KMS-11 (cell line): ENCODE measurements around the gene KRT86.

ENCODE experiments used
- H2AFZ ChIP-seq: fragments of 200-600 bp; sonication (generic); 2 replicates; pipeline ENCODE4 v1.6.1; 2016; ENCODE audit warnings: antibody characterized with exemption, mixed run types, low read depth
- H3K27ac ChIP-seq: fragments of 200-600 bp; sonication (generic); 2 replicates; pipeline ENCODE4 v1.6.1; 2016; ENCODE audit warnings: mild to moderate bottlenecking, mixed run types
- H3K27me3 ChIP-seq: fragments of 200-600 bp; sonication (generic); 2 replicates; pipeline ENCODE4 v1.6.1; 2017; ENCODE audit warnings: mild to moderate bottlenecking, low read depth, mixed run types, moderate library complexity; ENCODE audit not compliant: insufficient read depth
- H3K36me3 ChIP-seq: fragments of 200-600 bp; sonication (generic); 2 replicates; pipeline ENCODE4 v1.6.1; 2017; ENCODE audit warnings: mild to moderate bottlenecking, mixed run types; ENCODE audit not compliant: insufficient read depth
- H3K4me1 ChIP-seq: fragments of 200-600 bp; sonication (generic); 2 replicates; pipeline ENCODE4 v1.6.1; 2016; ENCODE audit warnings: mild to moderate bottlenecking, low read depth, mixed run types; ENCODE audit not compliant: poor library complexity, severe bottlenecking
- H3K4me2 ChIP-seq: fragments of 200-600 bp; sonication (generic); 2 replicates; pipeline ENCODE4 v1.7.0; 2016; ENCODE audit warnings: mild to moderate bottlenecking, mixed run types
- H3K4me3 ChIP-seq: fragments of 200-600 bp; sonication (generic); IDR thresholded peaks from 2 replicates; pipeline ENCODE4 v1.6.1; 2017; ENCODE audit warnings: low read depth, low read length, mixed read lengths; ENCODE audit not compliant: insufficient read depth
- H3K79me2 ChIP-seq: fragments of 200-600 bp; sonication (generic); 2 replicates; pipeline ENCODE4 v1.6.1; 2016; ENCODE audit warnings: low read depth, mixed run types; ENCODE audit not compliant: insufficient read depth
- H3K9ac ChIP-seq: fragments of 200-600 bp; sonication (generic); 2 replicates; pipeline ENCODE4 v1.6.1; 2016; ENCODE audit warnings: mild to moderate bottlenecking, mixed run types
- H4K20me1 ChIP-seq: fragments of 200-600 bp; sonication (generic); 2 replicates; pipeline ENCODE4 v1.6.1; 2016; ENCODE audit warnings: mild to moderate bottlenecking, mixed run types; ENCODE audit not compliant: insufficient read depth
- TF ChIP-seq, protein P1 (sequence below): fragments of 200-600 bp; sonication (generic); conservative IDR thresholded peaks from 2 replicates; pipeline ENCODE4 v1.6.1; 2017; ENCODE audit warnings: low read depth, mild to moderate bottlenecking, antibody characterized with exemption, low read length, moderate library complexity, mixed read lengths

KRT86 gene

DNA sequence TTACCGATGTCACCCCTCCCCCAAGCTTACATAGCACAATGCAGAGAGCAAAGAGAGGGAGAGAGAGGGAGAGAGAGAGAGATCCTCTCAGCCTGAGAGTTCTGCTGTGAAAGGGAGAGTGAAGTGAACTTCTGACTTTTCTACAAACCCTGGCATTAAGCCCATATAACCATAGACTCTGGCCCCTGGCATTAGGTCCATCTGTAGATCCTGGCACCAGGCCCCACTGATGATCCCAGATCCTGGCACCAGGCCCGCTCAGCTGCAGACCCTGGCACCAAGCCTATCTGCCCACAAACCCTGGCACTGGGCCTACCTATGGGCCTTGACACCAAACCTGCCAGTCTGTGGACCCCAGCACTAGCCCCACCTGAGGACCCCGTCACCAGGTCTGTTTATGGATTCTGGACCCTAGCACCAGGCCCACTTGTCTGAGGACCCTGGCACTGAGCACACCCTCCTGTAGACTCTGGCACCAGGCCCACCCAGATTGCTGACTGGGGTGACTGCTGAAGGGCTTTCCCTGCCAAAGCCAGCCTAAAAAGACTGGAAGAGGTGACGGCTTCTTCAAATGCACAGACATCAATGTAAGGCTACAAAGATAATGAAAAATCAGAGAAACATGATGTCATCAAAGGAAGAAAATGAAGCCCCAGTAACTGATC lies 61.3 kb downstream of the KRT86 start:
- no peak overlapping the region for H3K9ac ChIP-seq
- H2AFZ ChIP-seq, result no peak overlapping the region
- H3K27me3 ChIP-seq, result no peaks in the 10 kb centered on the region
- no peak overlapping the region for H3K4me2 ChIP-seq
- H3K27ac ChIP-seq, result no peak overlapping the region
- H4K20me1 ChIP-seq, result no peaks in the 10 kb centered on the region
- H3K36me3 ChIP-seq, result no peaks in the 10 kb centered on the region
- no peaks in the 10 kb centered on the region for H3K4me1 ChIP-seq
- H3K4me3 ChIP-seq, result no peak overlapping the region
- no peaks in the 10 kb centered on the region for H3K79me2 ChIP-seq
- TF ChIP-seq, protein P1, sequence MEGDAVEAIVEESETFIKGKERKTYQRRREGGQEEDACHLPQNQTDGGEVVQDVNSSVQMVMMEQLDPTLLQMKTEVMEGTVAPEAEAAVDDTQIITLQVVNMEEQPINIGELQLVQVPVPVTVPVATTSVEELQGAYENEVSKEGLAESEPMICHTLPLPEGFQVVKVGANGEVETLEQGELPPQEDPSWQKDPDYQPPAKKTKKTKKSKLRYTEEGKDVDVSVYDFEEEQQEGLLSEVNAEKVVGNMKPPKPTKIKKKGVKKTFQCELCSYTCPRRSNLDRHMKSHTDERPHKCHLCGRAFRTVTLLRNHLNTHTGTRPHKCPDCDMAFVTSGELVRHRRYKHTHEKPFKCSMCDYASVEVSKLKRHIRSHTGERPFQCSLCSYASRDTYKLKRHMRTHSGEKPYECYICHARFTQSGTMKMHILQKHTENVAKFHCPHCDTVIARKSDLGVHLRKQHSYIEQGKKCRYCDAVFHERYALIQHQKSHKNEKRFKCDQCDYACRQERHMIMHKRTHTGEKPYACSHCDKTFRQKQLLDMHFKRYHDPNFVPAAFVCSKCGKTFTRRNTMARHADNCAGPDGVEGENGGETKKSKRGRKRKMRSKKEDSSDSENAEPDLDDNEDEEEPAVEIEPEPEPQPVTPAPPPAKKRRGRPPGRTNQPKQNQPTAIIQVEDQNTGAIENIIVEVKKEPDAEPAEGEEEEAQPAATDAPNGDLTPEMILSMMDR, result no peak

- Histone ChIP-seq H4K20me1 (no peaks in the 10 kb centered on the region), H3K27ac (no peak overlapping the region), H3K4me1 (no peaks in the 10 kb centered on the region), H2AFZ (no peak overlapping the region), H3K4me3 (no peak overlapping the region), H3K9ac (no peak overlapping the region), H3K36me3 (no peaks in the 10 kb centered on the region), H3K79me2 (no peaks in the 10 kb centered on the region), H3K27me3 (no peaks in the 10 kb centered on the region), H3K4me2 (no peak overlapping the region)
- TF ChIP-seq, protein P1, result no peak
Measured at GRCh38 chr12:52336641-52337040, 62.2 kb downstream of the KRT86 start.

GRCh38 chr12:52337054-52337453 lies 62.6 kb downstream of the KRT86 start:
- H2AFZ ChIP-seq, result no peak overlapping the region
- H3K27me3 ChIP-seq, result no peaks in the 10 kb centered on the region
- no peak overlapping the region for H3K27ac ChIP-seq
- no peaks in the 10 kb centered on the region for H3K79me2 ChIP-seq
- H3K4me3 ChIP-seq, result no peak overlapping the region
- no peak overlapping the region for H3K4me2 ChIP-seq
- H3K9ac ChIP-seq, result no peak overlapping the region
- H3K36me3 ChIP-seq, result no peaks in the 10 kb centered on the region
- H4K20me1 ChIP-seq, result no peaks in the 10 kb centered on the region
- TF ChIP-seq, protein P1, result no peak
- H3K4me1 ChIP-seq, result no peaks in the 10 kb centered on the region

GRCh38 chr12:52338241-52338960 lies 64.0 kb downstream of the KRT86 start:
- Histone ChIP-seq H4K20me1 (no peaks in the 10 kb centered on the region), H3K4me3 (no peak overlapping the region), H3K36me3 (no peaks in the 10 kb centered on the region), H3K79me2 (no peaks in the 10 kb centered on the region), H3K9ac (no peak overlapping the region), H3K4me1 (no peaks in the 10 kb centered on the region), H3K27me3 (no peaks in the 10 kb centered on the region), H2AFZ (no peak overlapping the region), H3K4me2 (no peak overlapping the region), H3K27ac (no peak overlapping the region)
- TF ChIP-seq, protein P1, result no peak
